Thyroid gland (tissue), 4 donors: ENCODE results near the gene PCDHA12.
A peak's percentile ranks its signal among the peaks of the same experiment; 100 is the strongest.

Experiments
- POLR2A ChIP-seq, 2 donors: fragments of 450-650 bp; IDR thresholded peaks; one replicate each; pipeline ENCODE4 v1.6.1; 2017; ENCODE audit warnings: antibody characterized with exemption in 2 of 2, mild to moderate bottlenecking in 2 of 2, moderate library complexity in 1 of 2
- TF ChIP-seq, protein P1 (sequence below), 6 experiments: fragments of 200-600 bp in 3 of 6; fragments of 450-650 bp in 3 of 6; sonication (generic) in 3 of 6; IDR thresholded peaks; one replicate each; pipeline ENCODE4 v1.5.1; 2016 to 2019; ENCODE audit warnings: antibody characterized with exemption in 6 of 6, mild to moderate bottlenecking in 2 of 6, inconsistent platforms in 1 of 6, moderate library complexity in 1 of 6

DNA sequence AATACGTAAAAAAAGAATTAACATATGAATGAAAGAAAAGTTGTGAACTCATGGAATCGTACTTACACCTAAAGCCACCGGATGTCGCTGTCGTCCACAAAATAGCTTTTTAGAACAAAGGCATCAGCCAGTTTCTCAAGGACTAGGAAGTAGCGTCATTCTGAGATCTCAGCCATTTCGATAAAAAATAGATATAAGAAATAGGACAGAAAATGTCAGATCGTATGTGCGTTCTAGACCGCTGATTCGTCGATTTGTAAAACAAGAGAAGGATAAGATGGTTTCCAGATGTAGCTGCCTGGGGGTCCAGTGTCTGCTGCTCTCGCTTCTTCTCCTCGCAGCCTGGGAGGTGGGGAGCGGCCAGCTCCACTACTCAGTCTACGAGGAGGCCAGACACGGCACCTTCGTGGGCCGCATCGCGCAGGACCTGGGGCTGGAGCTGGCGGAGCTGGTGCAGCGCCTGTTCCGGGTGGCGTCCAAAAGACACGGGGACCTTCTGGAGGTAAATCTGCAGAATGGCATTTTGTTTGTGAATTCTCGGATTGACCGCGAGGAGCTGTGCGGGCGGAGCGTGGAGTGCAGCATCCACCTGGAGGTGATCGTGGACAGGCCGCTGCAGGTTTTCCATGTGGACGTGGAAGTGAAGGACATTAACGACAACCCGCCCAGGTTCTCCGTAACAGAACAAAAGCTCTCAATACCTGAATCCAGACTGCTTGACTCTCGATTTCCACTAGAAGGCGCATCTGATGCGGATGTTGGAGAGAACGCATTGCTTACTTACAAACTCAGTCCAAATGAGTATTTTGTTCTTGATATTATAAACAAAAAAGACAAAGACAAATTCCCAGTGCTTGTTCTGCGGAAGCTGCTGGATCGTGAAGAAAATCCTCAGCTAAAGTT is 19.1 kb upstream of the PCDHA12 start, which contains the start of gene PCDHA10:
- TF ChIP-seq, protein P1, sequence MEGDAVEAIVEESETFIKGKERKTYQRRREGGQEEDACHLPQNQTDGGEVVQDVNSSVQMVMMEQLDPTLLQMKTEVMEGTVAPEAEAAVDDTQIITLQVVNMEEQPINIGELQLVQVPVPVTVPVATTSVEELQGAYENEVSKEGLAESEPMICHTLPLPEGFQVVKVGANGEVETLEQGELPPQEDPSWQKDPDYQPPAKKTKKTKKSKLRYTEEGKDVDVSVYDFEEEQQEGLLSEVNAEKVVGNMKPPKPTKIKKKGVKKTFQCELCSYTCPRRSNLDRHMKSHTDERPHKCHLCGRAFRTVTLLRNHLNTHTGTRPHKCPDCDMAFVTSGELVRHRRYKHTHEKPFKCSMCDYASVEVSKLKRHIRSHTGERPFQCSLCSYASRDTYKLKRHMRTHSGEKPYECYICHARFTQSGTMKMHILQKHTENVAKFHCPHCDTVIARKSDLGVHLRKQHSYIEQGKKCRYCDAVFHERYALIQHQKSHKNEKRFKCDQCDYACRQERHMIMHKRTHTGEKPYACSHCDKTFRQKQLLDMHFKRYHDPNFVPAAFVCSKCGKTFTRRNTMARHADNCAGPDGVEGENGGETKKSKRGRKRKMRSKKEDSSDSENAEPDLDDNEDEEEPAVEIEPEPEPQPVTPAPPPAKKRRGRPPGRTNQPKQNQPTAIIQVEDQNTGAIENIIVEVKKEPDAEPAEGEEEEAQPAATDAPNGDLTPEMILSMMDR (IDR thresholded peaks at IDR 0.05), result peak in 4 of 6 experiments; percentile 48 to 72 (median 52)
- no peak for TF ChIP-seq POLR2A (IDR thresholded peaks at IDR 0.05)
